HepG2 (cell line): ENCODE measurements around the gene ARVCF. TPM values are rescaled to one million over a fixed set of nuclear protein-coding genes. Genes with fewer than 3 reads are reported as not detected.

Source experiments
- ATF2 ChIP-seq: sonication (generic); formaldehyde crosslinking; IDR thresholded peaks from 2 replicates; pipeline ENCODE4 v1.4.0; 2020; ENCODE audit warnings: missing genetic modification reagents
- BRF2 ChIP-seq: sonication (generic); formaldehyde crosslinking; IDR thresholded peaks from 2 replicates; pipeline ENCODE4 v1.8.1; 2022; ENCODE audit warnings: mild to moderate bottlenecking, missing genetic modification reagents
- CTCF ChIP-seq: sonication (generic); formaldehyde crosslinking; IDR thresholded peaks from 2 replicates; pipeline ENCODE4 v1.5.0; 2020; ENCODE audit warnings: mild to moderate bottlenecking, missing genetic modification reagents, moderate library complexity
- NFKB2 ChIP-seq: sonication (generic); formaldehyde crosslinking; IDR thresholded peaks from 2 replicates; pipeline ENCODE4 v1.4.0; 2020; ENCODE audit warnings: missing genetic modification reagents, borderline replicate concordance
- REST ChIP-seq, 2 experiments: IDR thresholded peaks; 2 replicates each; pipeline ENCODE4 v1.6.1; 2011 to 2012; ENCODE audit warnings: low read length in 2 of 2, borderline replicate concordance in 1 of 2, low read depth in 1 of 2, mild to moderate bottlenecking in 1 of 2, moderate library complexity in 1 of 2
- SMC3 ChIP-seq: IDR thresholded peaks from 2 replicates; pipeline ENCODE4 v1.6.1; 2011; ENCODE audit warnings: low read length, improper control_type of control experiment
- ZBTB21 ChIP-seq: sonication (generic); formaldehyde crosslinking; IDR thresholded peaks from 2 replicates; pipeline ENCODE4 v1.4.0; 2020; ENCODE audit warnings: missing genetic modification reagents
- ZEB1 ChIP-seq: IDR thresholded peaks from 2 replicates; pipeline ENCODE4 v1.6.1; 2012; ENCODE audit warnings: mild to moderate bottlenecking, low read depth, inconsistent platforms; ENCODE audit not compliant: insufficient replicate concordance
- ZNF224 ChIP-seq: sonication (generic); formaldehyde crosslinking; IDR thresholded peaks from 2 replicates; pipeline ENCODE4 v1.5.0; 2020; ENCODE audit warnings: mild to moderate bottlenecking, missing genetic modification reagents
- ZNF513 ChIP-seq: sonication (generic); formaldehyde crosslinking; conservative IDR thresholded peaks from 2 replicates; pipeline ENCODE4 v1.5.0; 2020; ENCODE audit warnings: missing genetic modification reagents
- ZNF557 ChIP-seq: sonication (generic); formaldehyde crosslinking; IDR thresholded peaks from 2 replicates; pipeline ENCODE4 v1.4.0; 2020; ENCODE audit warnings: missing genetic modification reagents
- ZNF597 ChIP-seq: sonication (generic); formaldehyde crosslinking; IDR thresholded peaks from 2 replicates; pipeline ENCODE4 v1.5.0; 2020; ENCODE audit warnings: missing genetic modification reagents
- ZNF616 ChIP-seq: sonication (generic); formaldehyde crosslinking; IDR thresholded peaks from 2 replicates; pipeline ENCODE4 v1.5.0; 2020; ENCODE audit warnings: low read depth, mild to moderate bottlenecking, missing genetic modification reagents
- ZNF788 ChIP-seq: sonication (generic); formaldehyde crosslinking; IDR thresholded peaks from 2 replicates; pipeline ENCODE4 v1.5.0; 2020; ENCODE audit warnings: mild to moderate bottlenecking, missing genetic modification reagents, borderline replicate concordance
- ZNF83 ChIP-seq: sonication (generic); formaldehyde crosslinking; IDR thresholded peaks from 2 replicates; pipeline ENCODE4 v1.4.0; 2020; ENCODE audit warnings: missing genetic modification reagents, mild to moderate bottlenecking, borderline replicate concordance
- ZNF878 ChIP-seq: sonication (generic); formaldehyde crosslinking; IDR thresholded peaks from 2 replicates; pipeline ENCODE4 v1.8.1; 2023; ENCODE audit warnings: mild to moderate bottlenecking, missing genetic modification reagents, moderate library complexity
- polyA plus RNA-seq, 8 experiments: library from polyadenylated mRNA; depleted of rRNA in 3 of 8; stranded (reverse) in 7 of 8; unstranded in 1 of 8; fragments of >200 nt; fragmentation: Illumina TruSeq in 4 of 8; extraction: Trizol in 4 of 8; gene quantifications; 2 replicates each; pipeline versions ENCODE4 v1.2.1 to v1.2.3, GENCODE V29; 2011 to 2016; ENCODE audit warnings: low read depth in 4 of 8, missing spikeins in 1 of 8, mixed read lengths in 1 of 8; ENCODE audit not compliant: insufficient read depth in 1 of 8
- total RNA-seq, 5 experiments: library from RNA; depleted of rRNA; stranded (reverse); fragments of >200 nt; fragmentation: Illumina TruSeq; extraction: Trizol; gene quantifications; 2 replicates each; pipeline ENCODE4 v1.2.3, GENCODE V29; 2016; ENCODE audit warnings: low read depth in 1 of 5

ARVCF gene
- total and polyA plus RNA-seq, 2 of the 13 experiments (the other 11 are each of a cell fraction or from before 2014, with no cell fraction given) = 16.4 to 17.7 TPM

GRCh38 chr22:19965771-19966709 lies 50.6 kb downstream of the ARVCF start (continued):
- no peak for TF ChIP-seq ZNF597 (CRISPR knock-in tag)
- TF ChIP-seq BRF2 (CRISPR knock-in tag) = no peak
- no peak for TF ChIP-seq NFKB2
- no peak for TF ChIP-seq ZEB1
- no peak for TF ChIP-seq ZNF557 (CRISPR knock-in tag)
- no peak for TF ChIP-seq ZBTB21
- TF ChIP-seq ZNF788 (CRISPR knock-in tag) = no peak
- no peak for TF ChIP-seq ZNF878
- no peak for TF ChIP-seq ZNF616 (CRISPR knock-in tag)
- TF ChIP-seq ZNF513 (CRISPR knock-in tag) = no peak
- TF ChIP-seq CTCF = peak; percentile 57
- TF ChIP-seq ZNF224 (CRISPR knock-in tag) = no peak
- no peak for TF ChIP-seq REST (IDR thresholded peaks at IDR 0.05; ENCODE audit: borderline replicate concordance in 1 of 2, low read depth in 1 of 2, low read length in 2 of 2)
- 0 out of 2 replicates have a peak, but pooled peaks have one; percentile 11 for TF ChIP-seq SMC3
- no peak for TF ChIP-seq ZNF83
- TF ChIP-seq ATF2 (CRISPR knock-in tag) = no peak
